ENCODE measurements around the gene AHI1.

Gene AHI1

GRCh38 chr6:135325624-135326424 is 171.7 kb downstream of the AHI1 start:
- peak in 3 of 4 experiments; percentile 11 to 16 (median 16) for DNase-seq

GRCh38 chr6:135324531-135324930 is 173.0 kb downstream of the AHI1 start:
- DNase-seq, result no peak

GRCh38 chr6:135323979-135324378 is 173.6 kb downstream of the AHI1 start:
- no peak for DNase-seq

GRCh38 chr6:135323202-135323668 is 174.3 kb downstream of the AHI1 start:
- peak in 2 of 4 experiments; percentile 11 to 22 for DNase-seq

GRCh38 chr6:135322427-135323201 is 174.9 kb downstream of the AHI1 start:
- DNase-seq, result no peak

GRCh38 chr6:135320721-135321621 is 176.6 kb downstream of the AHI1 start:
- peak in 1 of 4 experiments; percentile 22 for DNase-seq

- no peak for DNase-seq
These were observed 177.7 kb downstream of the AHI1 start for GRCh38 chr6:135319819-135320218.

- DNase-seq, result no peak
These were observed 178.6 kb downstream of the AHI1 start for GRCh38 chr6:135318738-135319469.

- no peak for DNase-seq
These were observed 183.0 kb downstream of the AHI1 start for GRCh38 chr6:135314543-135314942.

GRCh38 chr6:135311446-135312200 is 185.9 kb downstream of the AHI1 start:
- no peak for DNase-seq

GRCh38 chr6:135310291-135310690 is 187.2 kb downstream of the AHI1 start:
- DNase-seq, result peak; percentile 10 to 75 (median 46)

GRCh38 chr6:135306740-135307420 is 190.7 kb downstream of the AHI1 start:
- peak; percentile 5 to 52 (median 40) for DNase-seq

- DNase-seq, result no peak
These were observed 191.4 kb downstream of the AHI1 start for GRCh38 chr6:135306166-135306565.

- DNase-seq, result peak in 1 of 4 experiments; percentile 7
These were observed 191.9 kb downstream of the AHI1 start for GRCh38 chr6:135305684-135306083.

- DNase-seq, result no peak
These were observed 192.7 kb downstream of the AHI1 start for GRCh38 chr6:135304883-135305282.

GRCh38 chr6:135301304-135301703 is 196.2 kb downstream of the AHI1 start:
- DNase-seq, result no peak

GRCh38 chr6:135300576-135300975 is 197.0 kb downstream of the AHI1 start:
- no peak for DNase-seq

GRCh38 chr6:135299256-135299655 is 198.3 kb downstream of the AHI1 start:
- no peak for DNase-seq

GRCh38 chr6:135298455-135298854 is 199.1 kb downstream of the AHI1 start:
- no peak for DNase-seq

- DNase-seq, result no peak
These were observed 200.8 kb downstream of the AHI1 start for GRCh38 chr6:135296715-135297114.

All from suppressor macrophage (primary cell).